OCI-LY7 (cell line): Measurements from ENCODE around the gene GLIS1.

Experiments
- CTCF ChIP-seq: fragments of 200-600 bp; sonication (generic); conservative IDR thresholded peaks from 2 replicates; pipeline ENCODE4 v1.5.1; 2014; ENCODE audit warnings: mild to moderate bottlenecking, antibody characterized with exemption, low read length, moderate library complexity, mixed read lengths
- EZH2phosphoT487 ChIP-seq: fragments of 200-600 bp; sonication (generic); IDR thresholded peaks from 2 replicates; pipeline ENCODE4 v1.6.1; 2018; ENCODE audit warnings: low read depth, borderline replicate concordance, mild to moderate bottlenecking, mixed run types, antibody characterized with exemption, low read length, moderate library complexity, mixed read lengths

DNA sequence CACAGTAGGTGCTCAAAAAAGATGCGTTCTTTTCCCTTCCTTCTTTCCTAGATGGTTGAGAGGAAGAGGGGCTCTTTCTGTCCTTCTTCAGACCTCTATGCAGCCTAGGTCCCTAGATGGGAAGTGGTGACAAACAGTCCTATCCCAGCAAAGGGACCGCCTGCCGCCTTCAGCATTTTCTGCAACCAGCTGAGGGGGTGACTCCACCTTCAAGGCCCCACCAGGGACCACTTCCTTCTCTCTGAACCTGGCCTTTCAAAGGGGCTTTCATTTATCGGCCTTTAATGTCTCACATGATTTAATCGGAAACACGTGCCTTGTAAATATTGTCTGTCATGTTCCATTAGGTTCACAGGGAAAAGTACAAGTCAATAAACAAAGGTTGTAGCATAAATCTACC lies 32.6 kb downstream of the GLIS1 start:
- no peak for TF ChIP-seq CTCF
- no peak for TF ChIP-seq EZH2phosphoT487
